HFFc6 (cell line): Measurements from ENCODE around the gene TOMM7. TPM values are rescaled to one million over a fixed set of nuclear protein-coding genes. Genes with fewer than 3 reads are reported as not detected.
"Not testable (repeated sequence)": the region's sequence is repeated elsewhere in the genome, so short reads cannot be mapped to it uniquely, and the experiment has no call there.

ENCODE experiments used
- DNase-seq: peaks from one replicate; pipeline ENCODE4 v3.0.0-alpha.2; 2018
- H3K27ac Mint-ChIP-seq: 2 replicates; pipeline ENCODE4 v1.8.0; 2020; ENCODE audit warnings: mild to moderate bottlenecking, mixed read lengths
- H3K27me3 Mint-ChIP-seq: 2 replicates; pipeline ENCODE4 v1.8.0; 2021; ENCODE audit warnings: mild to moderate bottlenecking, moderate library complexity, mixed read lengths; ENCODE audit not compliant: insufficient read depth
- H3K36me3 Mint-ChIP-seq: 2 replicates; pipeline ENCODE4 v1.8.0; 2021; ENCODE audit warnings: low read depth, mixed read lengths
- H3K4me1 Mint-ChIP-seq: 2 replicates; pipeline ENCODE4 v1.8.0; 2020; ENCODE audit warnings: low read depth, mixed read lengths
- H3K4me3 Mint-ChIP-seq: 2 replicates; pipeline ENCODE4 v1.8.0; 2020; ENCODE audit warnings: mild to moderate bottlenecking, moderate library complexity, mixed read lengths
- H3K9me3 Mint-ChIP-seq: 2 replicates; pipeline ENCODE4 v1.8.0; 2020; ENCODE audit warnings: mild to moderate bottlenecking, mixed read lengths
- CTCF ChIP-seq: fragments of 200-600 bp; sonication (generic); IDR thresholded peaks from 2 replicates; pipeline ENCODE4 v1.5.0; 2021; ENCODE audit warnings: antibody characterized with exemption, mild to moderate bottlenecking
- total RNA-seq, 6 experiments: library from RNA; stranded (reverse); fragmentation: NEBNext Ultra II Directional; extraction: Animal tissue kit (Norgen Biotek cat#: 25700); gene quantifications; 2 replicates in 1 of 6; 3 replicates in 5 of 6; pipeline ENCODE4 v1.2.3, GENCODE V29; 2021

The TOMM7 gene
- total RNA-seq, 6 experiments from 2014 or later, result 234 to 372 (median 324) TPM

DNA sequence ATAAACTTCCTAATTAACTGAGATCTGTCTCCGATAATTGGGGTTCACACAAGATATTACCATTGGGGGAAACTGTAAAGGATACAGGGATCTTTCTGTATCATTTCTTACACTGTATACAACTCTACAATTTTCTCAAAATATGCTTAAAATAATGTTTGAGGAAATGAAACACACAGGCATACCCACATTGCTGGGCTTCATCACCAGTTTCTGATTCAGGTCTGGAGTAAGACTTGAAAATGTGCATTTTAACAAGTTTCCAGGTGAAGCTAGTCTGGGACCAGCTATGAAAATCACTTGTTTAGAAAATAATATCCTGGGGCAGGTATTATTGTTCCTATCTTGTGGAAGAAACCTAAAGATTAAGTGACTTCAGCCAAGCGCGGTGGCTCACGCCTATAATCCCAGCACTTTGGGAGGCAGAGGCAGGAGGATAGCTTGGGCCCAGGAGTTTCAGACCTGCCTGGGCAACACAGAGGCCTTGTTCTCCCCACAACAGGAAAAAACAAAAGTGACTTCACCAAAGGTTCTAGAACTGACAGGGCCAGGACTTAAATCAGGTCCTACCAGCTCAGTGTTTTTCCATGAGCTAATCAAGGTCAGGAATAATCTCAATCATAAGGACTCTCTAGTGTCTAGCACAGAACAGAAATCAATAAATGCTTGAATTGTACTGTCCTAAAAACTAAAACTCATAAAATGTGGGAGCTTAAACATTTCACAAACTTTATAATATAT lies 12.6 kb downstream of the TOMM7 start:
- Mint-ChIP-seq H3K4me1 (peaks cover 9% of the 10 kb centered on the region), H3K4me3 (no peak overlapping the region), H3K36me3 (peaks cover 18% of the 10 kb centered on the region), H3K27me3 (peaks cover 1% of the 10 kb centered on the region), H3K9me3 (no peaks in the 10 kb centered on the region), H3K27ac (no peak overlapping the region)
- TF ChIP-seq CTCF, result no peak
- DNase-seq, result no peak

- no peaks in the 10 kb centered on the region for H3K4me1 Mint-ChIP-seq
- no peak overlapping the region for H3K27ac Mint-ChIP-seq
- no peak for TF ChIP-seq CTCF
- no peak for DNase-seq
- no peak overlapping the region for H3K4me3 Mint-ChIP-seq
- peaks cover 1% of the 10 kb centered on the region for H3K27me3 Mint-ChIP-seq
- H3K9me3 Mint-ChIP-seq, result no peaks in the 10 kb centered on the region
- peaks cover 16% of the 10 kb centered on the region for H3K36me3 Mint-ChIP-seq
Measured at GRCh38 chr7:22808140-22808539, 14.5 kb downstream of the TOMM7 start.

GRCh38 chr7:22806752-22807151 lies 15.9 kb downstream of the TOMM7 start:
- H3K27me3 Mint-ChIP-seq, result no peaks in the 10 kb centered on the region; the same call in 1 of the 2 replicates
- H3K9me3 Mint-ChIP-seq, result no peaks in the 10 kb centered on the region
- DNase-seq, result no peak
- H3K36me3 Mint-ChIP-seq, result 0 out of 2 replicates have a peak, but pooled peaks cover 5% of the 10 kb centered on the region
- no peak for TF ChIP-seq CTCF
- no peak overlapping the region for H3K27ac Mint-ChIP-seq
- no peak overlapping the region for H3K4me3 Mint-ChIP-seq
- no peaks in the 10 kb centered on the region for H3K4me1 Mint-ChIP-seq

DNA sequence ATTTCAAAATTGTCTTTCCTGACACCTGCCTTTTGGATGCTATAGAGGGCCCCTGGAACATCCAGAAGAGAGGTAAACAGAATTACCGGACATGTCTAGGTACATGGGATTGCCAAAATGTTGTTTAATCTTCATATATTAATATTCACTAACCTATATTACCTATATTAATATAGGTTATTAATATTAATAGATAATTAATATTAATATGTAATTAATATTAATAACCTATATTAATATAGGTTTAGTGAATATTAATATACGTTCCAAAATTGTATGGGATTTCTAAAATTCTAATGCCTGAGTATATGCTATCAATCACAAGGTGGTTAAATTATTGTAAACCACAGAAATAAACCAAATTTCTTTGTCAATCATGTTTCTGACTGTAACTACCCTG lies 17.4 kb downstream of the TOMM7 start:
- Mint-ChIP-seq H3K9me3 (no peaks in the 10 kb centered on the region), H3K4me1 (no peaks in the 10 kb centered on the region), H3K36me3 (no peaks in the 10 kb centered on the region), H3K4me3 (no peak overlapping the region), H3K27ac (no peak overlapping the region), H3K27me3 (no peaks in the 10 kb centered on the region; the same call in 1 of the 2 replicates)
- no peak for DNase-seq
- TF ChIP-seq CTCF, result no peak

DNA sequence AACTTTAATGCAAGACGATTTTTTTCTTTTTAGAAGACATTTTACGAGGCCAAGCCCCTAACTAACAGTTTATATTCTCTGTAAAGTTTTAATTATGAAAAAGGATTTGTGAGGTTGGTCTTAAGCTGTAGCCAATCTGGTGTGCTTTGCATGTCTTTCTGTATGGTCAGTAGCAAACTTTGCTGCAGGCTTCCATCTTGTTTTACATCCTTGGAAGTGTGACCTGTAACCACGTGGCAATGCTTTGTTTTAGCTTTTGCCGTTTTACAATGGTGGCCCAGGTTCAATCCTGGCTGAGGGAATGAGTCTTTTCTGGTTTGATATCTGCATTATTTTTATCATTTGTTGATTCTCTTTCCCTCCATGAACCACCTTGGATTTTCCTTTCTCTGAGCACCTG lies 19.8 kb downstream of the TOMM7 start:
- H3K4me1 Mint-ChIP-seq, DNase-seq, H3K27me3 Mint-ChIP-seq, H3K9me3 Mint-ChIP-seq, H3K27ac Mint-ChIP-seq, H3K36me3 Mint-ChIP-seq, H3K4me3 Mint-ChIP-seq: not testable (repeated sequence)

- no peaks in the 10 kb centered on the region for H3K9me3 Mint-ChIP-seq
- no peaks in the 10 kb centered on the region for H3K36me3 Mint-ChIP-seq
- peaks cover 6% of the 10 kb centered on the region for H3K4me1 Mint-ChIP-seq
- H3K27me3 Mint-ChIP-seq, result no peaks in the 10 kb centered on the region; the same call in 1 of the 2 replicates
- H3K4me3 Mint-ChIP-seq, result no peak overlapping the region
- TF ChIP-seq CTCF, result no peak
- no peak for DNase-seq
- no peak overlapping the region for H3K27ac Mint-ChIP-seq
Measured at GRCh38 chr7:22802426-22802825, 20.2 kb downstream of the TOMM7 start.
